Measurements from ENCODE around the gene PEX1.

Gene PEX1

DNA sequence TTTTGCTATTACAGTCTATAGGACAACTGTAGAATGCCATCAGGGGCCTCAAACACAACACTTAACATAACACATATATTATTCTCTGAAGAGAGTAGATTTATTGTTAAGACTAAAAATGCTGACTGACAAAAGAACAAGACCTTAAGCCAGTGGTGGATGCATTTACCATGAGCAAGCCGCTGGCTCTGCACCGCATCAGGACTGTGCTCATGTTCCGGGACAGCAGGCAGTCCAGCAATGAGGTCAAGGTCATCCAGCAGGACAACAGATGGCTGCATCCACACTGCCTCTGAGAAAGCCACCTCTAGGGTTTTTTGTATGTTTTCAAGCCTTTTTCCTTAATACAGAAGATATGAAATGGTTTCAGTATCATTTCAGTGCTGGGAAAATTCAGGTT lies 23.8 kb downstream of the PEX1 start:
- H3K9me3 ChIP-seq (ENCODE audit: insufficient read depth, low read depth, low read length): no peaks in the 10 kb centered on the region
- TF ChIP-seq, protein P1, sequence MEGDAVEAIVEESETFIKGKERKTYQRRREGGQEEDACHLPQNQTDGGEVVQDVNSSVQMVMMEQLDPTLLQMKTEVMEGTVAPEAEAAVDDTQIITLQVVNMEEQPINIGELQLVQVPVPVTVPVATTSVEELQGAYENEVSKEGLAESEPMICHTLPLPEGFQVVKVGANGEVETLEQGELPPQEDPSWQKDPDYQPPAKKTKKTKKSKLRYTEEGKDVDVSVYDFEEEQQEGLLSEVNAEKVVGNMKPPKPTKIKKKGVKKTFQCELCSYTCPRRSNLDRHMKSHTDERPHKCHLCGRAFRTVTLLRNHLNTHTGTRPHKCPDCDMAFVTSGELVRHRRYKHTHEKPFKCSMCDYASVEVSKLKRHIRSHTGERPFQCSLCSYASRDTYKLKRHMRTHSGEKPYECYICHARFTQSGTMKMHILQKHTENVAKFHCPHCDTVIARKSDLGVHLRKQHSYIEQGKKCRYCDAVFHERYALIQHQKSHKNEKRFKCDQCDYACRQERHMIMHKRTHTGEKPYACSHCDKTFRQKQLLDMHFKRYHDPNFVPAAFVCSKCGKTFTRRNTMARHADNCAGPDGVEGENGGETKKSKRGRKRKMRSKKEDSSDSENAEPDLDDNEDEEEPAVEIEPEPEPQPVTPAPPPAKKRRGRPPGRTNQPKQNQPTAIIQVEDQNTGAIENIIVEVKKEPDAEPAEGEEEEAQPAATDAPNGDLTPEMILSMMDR (conservative IDR thresholded peaks at IDR 0.05; ENCODE audit: low read length): no peak
- TF ChIP-seq EZH2phosphoT487 (IDR thresholded peaks at IDR 0.05; ENCODE audit: borderline replicate concordance): no peak
- H3K36me3 ChIP-seq (ENCODE audit: insufficient read depth, low read length): peaks cover 9% of the 10 kb centered on the region; the same call in 1 of the 2 replicates
- no peaks in the 10 kb centered on the region for H3F3A ChIP-seq (ENCODE audit: low read depth)
- H3K9ac ChIP-seq (ENCODE audit: low read depth, low read length, poor library complexity, severe bottlenecking): no peak overlapping the region
- no peaks in the 10 kb centered on the region for H3K9me2 ChIP-seq (replicated peaks; ENCODE audit: low read depth, low read length)
- no peaks in the 10 kb centered on the region for H3K27me3 ChIP-seq (ENCODE audit: insufficient read depth, low read length, poor library complexity, severe bottlenecking)
- H3K4me3 ChIP-seq (ENCODE audit: low read length, poor library complexity, severe bottlenecking): no peak overlapping the region
- H4K20me1 ChIP-seq (ENCODE audit: insufficient read depth, low read length, poor library complexity, severe bottlenecking): no peaks in the 10 kb centered on the region
- H3K4me1 ChIP-seq (ENCODE audit: insufficient read depth, low read length, poor library complexity, severe bottlenecking): peaks cover 5% of the 10 kb centered on the region
- H2AFZ ChIP-seq (ENCODE audit: low read length): no peak overlapping the region
- no peak overlapping the region for H3K4me2 ChIP-seq (ENCODE audit: low read depth, low read length, poor library complexity, severe bottlenecking)
- no peaks in the 10 kb centered on the region for H3K79me2 ChIP-seq (ENCODE audit: insufficient read depth, low read length)

DNA sequence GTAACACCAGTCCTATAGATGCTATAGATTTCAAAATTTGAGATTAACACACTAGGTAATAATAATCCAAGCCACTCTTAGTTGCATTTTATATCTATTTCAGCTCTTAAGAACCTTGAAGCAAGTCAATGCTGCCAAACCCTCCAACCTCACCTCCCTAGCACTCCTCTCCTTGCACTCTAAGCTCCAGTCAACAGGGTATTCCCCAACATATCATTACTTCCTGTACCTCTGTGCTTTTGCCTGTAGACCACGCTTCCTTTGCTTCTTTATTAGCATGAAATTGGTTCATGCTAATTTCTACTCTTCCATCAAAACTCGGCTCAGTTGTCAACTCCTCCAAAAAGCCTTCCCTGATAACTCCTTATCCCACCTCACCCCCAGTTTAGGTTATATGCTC lies 24.6 kb downstream of the PEX1 start:
- Histone ChIP-seq H3K4me1 (ENCODE audit: insufficient read depth, low read length, poor library complexity, severe bottlenecking) (peaks cover 5% of the 10 kb centered on the region), H3K9ac (ENCODE audit: low read depth, low read length, poor library complexity, severe bottlenecking) (no peak overlapping the region), H3K27me3 (ENCODE audit: insufficient read depth, low read length, poor library complexity, severe bottlenecking) (no peaks in the 10 kb centered on the region), H3F3A (ENCODE audit: low read depth) (no peaks in the 10 kb centered on the region), H3K79me2 (ENCODE audit: insufficient read depth, low read length) (no peaks in the 10 kb centered on the region), H3K36me3 (ENCODE audit: insufficient read depth, low read length) (peaks cover 9% of the 10 kb centered on the region; the same call in 1 of the 2 replicates), H3K9me2 (replicated peaks; ENCODE audit: low read depth, low read length) (no peaks in the 10 kb centered on the region), H3K4me2 (ENCODE audit: low read depth, low read length, poor library complexity, severe bottlenecking) (no peak overlapping the region), H4K20me1 (ENCODE audit: insufficient read depth, low read length, poor library complexity, severe bottlenecking) (no peaks in the 10 kb centered on the region), H3K4me3 (ENCODE audit: low read length, poor library complexity, severe bottlenecking) (no peak overlapping the region), H3K9me3 (ENCODE audit: insufficient read depth, low read depth, low read length) (no peaks in the 10 kb centered on the region), H2AFZ (ENCODE audit: low read length) (no peak overlapping the region)
- TF ChIP-seq, protein P1 (conservative IDR thresholded peaks at IDR 0.05; ENCODE audit: low read length): no peak
- TF ChIP-seq EZH2phosphoT487 (IDR thresholded peaks at IDR 0.05; ENCODE audit: borderline replicate concordance): no peak

DNA sequence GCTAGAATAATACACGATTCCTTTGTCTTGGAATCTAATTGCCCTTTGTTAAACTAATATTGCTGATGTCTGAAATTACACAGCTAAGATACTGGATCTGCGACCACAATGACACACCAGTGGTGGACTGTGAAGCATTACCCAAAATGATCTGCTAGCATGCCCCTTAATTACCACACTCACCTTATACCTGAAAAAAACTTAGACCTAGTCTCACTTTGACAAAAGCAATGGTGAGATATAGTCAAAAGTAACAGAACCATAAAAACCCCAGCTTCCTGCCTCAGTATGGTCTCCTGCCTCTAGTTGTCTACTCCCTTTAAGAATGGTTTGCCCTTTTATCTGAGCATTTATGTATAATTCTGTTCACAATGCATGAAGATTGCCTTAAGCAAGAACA lies 29.8 kb downstream of the PEX1 start:
- Histone ChIP-seq H3F3A (ENCODE audit: low read depth) (no peaks in the 10 kb centered on the region), H3K27me3 (ENCODE audit: insufficient read depth, low read length, poor library complexity, severe bottlenecking) (no peaks in the 10 kb centered on the region), H3K79me2 (ENCODE audit: insufficient read depth, low read length) (no peaks in the 10 kb centered on the region), H3K4me1 (ENCODE audit: insufficient read depth, low read length, poor library complexity, severe bottlenecking) (peaks cover 2% of the 10 kb centered on the region), H3K9me2 (replicated peaks; ENCODE audit: low read depth, low read length) (no peaks in the 10 kb centered on the region), H2AFZ (ENCODE audit: low read length) (no peak overlapping the region), H3K9me3 (ENCODE audit: insufficient read depth, low read depth, low read length) (no peaks in the 10 kb centered on the region), H3K4me3 (ENCODE audit: low read length, poor library complexity, severe bottlenecking) (no peak overlapping the region), H4K20me1 (ENCODE audit: insufficient read depth, low read length, poor library complexity, severe bottlenecking) (no peaks in the 10 kb centered on the region), H3K9ac (ENCODE audit: low read depth, low read length, poor library complexity, severe bottlenecking) (no peak overlapping the region), H3K36me3 (ENCODE audit: insufficient read depth, low read length) (peaks cover 17% of the 10 kb centered on the region; the same call in 1 of the 2 replicates), H3K4me2 (ENCODE audit: low read depth, low read length, poor library complexity, severe bottlenecking) (no peak overlapping the region)
- TF ChIP-seq, protein P1 (conservative IDR thresholded peaks at IDR 0.05; ENCODE audit: low read length): no peak
- TF ChIP-seq EZH2phosphoT487 (IDR thresholded peaks at IDR 0.05; ENCODE audit: borderline replicate concordance): no peak

Data from Loucy (cell line).